NCI-H1105 treated with DMSO at 0.1 percent for 48 hours (cell line): Measurements from ENCODE around the gene WWC1.
"Not testable (repeated sequence)": the region's sequence is repeated elsewhere in the genome, so short reads cannot be mapped to it uniquely, and the experiment has no call there.

Experiments
- DNase-seq: peaks from one replicate; lab custom pipeline; 2025; lab: John Stamatoyannopoulos, UW

The WWC1 gene

DNA sequence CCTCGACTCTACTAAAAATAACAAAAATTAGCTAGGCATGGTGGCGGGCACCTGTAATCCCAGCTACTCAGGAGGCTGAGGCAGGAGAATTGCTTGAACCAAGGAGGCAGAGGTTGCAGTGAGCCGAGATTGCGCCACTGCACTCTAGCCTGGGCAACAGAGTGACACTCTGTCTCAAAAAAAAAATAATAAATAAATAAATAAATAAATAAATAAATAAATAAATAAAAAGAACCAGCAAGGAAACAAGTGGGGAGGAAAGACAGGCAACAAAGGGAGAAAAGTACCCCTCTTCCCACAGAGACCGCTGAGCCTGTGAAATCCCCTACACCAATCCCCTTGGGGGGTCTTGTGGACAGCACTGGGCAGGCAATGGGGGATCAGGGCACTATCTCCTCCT lies 4.6 kb upstream of the WWC1 start:
- not testable (repeated sequence) for DNase-seq

- no peak for DNase-seq
Measured at GRCh38 chr5:168287362-168287761, 4.1 kb upstream of the WWC1 start.

DNA sequence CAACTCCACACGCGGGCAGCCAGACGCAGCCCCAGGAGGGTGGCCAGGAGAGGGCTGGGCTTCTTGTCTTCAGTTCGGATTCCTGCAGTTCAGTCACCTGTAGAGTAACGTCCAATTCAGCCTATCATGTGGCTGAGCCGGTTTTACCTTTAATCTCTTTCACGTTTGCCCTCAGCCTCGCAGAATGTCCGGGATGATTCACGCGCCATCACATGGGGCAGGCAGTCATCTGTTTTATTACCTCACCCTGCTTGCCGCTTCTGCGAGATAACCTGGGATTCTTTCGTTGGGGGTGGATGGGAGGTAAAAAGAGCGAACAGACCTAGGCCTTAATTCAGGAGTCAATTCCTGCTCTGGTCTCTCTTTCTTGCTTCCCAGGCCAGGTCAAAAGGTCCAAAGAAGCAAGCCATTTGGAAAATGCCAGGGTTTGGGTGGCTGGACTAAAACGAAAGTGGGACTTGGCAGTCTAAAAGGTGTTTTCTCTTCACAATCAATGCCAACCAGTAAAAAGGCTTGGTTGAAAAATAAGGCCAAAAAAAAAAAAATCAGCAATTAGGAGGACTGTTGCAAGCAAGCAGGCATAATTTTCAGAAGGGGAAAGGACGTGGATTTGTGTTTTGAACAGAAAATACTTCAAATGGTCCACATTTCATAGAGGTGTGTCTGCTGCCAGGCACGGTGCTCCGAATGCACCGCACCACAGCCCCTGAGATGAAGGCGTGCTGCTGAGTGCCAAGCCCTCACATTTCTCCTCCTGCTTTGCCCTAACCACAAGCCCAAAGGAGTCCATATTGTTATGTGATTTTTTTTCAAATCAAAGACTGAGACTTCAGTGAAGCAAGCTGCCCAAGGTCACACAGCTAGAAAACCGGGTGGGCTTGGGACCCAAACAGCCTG lies 2.8 kb upstream of the WWC1 start:
- no peak for DNase-seq

DNA sequence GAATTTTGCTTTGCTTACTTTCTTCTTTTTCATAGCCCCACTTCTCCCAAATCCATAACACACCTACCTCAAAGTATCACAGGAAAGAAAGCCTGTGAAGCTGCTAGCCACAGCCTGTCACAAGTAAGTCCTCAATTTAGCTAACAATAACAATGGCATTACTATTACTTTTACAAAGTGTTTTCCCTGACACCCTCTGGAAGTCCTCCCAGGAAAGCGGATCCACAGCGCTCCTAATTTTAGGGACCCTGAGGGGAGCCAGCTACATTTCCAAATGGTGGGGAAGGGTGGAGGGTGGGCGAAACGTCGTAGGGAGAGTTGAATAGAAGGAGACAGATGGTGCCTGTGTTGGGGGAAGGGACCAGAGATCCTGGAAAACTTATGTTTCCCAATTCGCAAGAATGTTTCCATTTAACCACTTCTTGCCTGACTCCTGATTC lies 523 bp upstream of the WWC1 start:
- DNase-seq, result no peak

- no peak for DNase-seq
Measured at GRCh38 chr5:168291964-168292785, 730 bp downstream of the WWC1 start.

- no peak for DNase-seq
Measured at GRCh38 chr5:168292786-168293696, 1.6 kb downstream of the WWC1 start.

- DNase-seq, result no peak
Measured at GRCh38 chr5:168295574-168296201, 4.2 kb downstream of the WWC1 start.

- DNase-seq, result no peak
Measured at GRCh38 chr5:168296682-168297081, 5.2 kb downstream of the WWC1 start.

- no peak for DNase-seq
Measured at GRCh38 chr5:168298949-168299348, 7.5 kb downstream of the WWC1 start.

DNA sequence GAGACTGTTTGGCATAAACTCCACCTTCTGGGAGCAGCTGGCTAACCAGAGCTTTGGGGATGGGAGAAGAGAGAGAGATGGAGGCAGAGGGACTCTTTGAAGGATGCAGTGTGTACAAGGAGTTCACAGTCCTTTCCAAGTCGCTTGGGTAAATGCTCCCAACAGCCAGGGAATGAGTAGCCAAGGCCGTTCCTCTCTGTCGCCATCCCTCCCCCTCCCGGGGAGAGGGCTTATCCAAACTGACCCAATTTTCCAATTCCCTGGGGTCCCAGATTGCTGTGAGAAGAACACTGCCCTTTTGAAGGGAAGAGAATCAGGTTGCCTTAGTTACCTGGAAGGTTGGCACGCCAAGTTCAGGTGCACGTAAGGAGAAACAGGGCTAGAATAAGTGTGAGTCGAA lies 7.9 kb downstream of the WWC1 start:
- no peak for DNase-seq

DNA sequence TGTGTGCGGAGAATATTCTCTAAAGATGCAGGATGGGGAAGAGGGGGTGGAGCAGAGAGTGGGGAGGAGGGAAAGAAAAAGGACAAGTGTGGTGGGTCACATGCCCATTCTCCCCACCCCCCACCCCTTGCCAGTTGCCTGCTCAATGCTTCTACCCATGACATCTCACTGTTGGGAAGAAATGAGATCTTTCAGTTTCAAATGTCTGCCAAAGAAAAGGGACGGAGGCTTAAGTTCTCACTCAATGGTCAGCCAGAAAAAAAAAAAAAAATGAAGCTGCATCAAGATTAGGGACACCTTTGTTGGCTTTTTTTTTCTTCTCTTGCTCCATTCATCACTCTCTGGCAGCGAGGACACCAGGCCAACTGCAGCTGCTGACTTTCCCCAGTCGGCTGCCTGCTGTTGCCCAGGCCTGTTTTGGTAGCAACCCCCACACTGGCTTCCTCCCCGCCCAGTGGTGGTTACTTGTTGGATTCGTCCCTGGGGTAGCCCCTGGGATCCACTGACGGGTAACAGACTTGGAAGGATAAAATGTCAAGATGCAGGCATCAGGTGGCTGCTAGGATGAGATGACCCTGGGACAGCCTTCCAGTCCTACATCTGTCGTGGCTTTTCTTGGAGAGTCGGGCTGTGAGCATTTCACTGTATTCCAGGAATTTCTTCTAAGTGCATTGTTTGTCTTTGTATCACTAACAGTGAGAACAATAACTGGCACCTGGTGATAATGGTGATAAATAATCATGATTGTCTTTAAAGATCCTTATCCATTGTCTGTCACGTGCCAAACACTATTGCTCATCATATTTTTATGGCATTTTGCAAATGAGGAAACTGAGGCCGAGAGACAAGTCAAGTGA lies 9.1 kb downstream of the WWC1 start:
- no peak for DNase-seq

DNA sequence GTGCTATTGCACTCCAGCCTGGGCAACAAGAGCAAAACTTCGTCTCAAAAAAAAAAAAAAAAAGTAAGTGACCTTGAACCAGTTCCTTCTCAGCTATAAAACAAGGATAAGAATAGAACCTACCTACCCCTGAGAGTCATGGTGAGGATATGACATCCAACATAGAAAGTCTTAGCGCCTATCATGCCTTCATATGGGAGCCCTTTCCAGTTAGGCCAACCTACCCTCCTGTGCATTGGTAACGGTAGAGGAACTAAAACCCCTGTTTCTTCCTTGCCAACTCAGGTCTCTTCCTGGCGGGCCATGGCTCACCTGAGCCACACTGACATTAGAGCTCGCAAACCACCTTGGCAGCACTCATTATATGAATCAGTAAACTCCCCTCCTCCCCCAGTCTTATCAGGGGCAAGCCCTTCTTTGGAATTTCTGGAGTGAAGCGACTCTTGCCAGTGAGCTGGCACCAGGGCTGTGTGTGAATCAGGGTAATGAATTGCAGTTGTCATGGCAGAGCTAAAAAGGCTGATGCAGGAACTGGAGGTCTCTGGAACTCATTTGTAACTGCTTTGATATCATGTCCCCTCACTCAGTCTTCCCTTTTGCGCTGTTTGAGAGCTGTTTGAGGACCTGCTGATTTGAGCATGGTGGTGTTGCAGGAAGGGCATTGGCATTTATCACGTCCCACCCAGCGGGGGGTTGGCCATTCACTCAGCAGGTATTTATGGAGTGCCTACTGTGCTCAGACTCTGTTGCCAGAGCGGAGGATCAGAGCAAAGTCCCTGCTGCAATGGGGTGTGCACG lies 10.3 kb downstream of the WWC1 start:
- DNase-seq, result no peak

GRCh38 chr5:168302785-168303184 lies 11.3 kb downstream of the WWC1 start:
- DNase-seq, result no peak

GRCh38 chr5:168303393-168304025 lies 12.1 kb downstream of the WWC1 start:
- DNase-seq, result no peak

- no peak for DNase-seq
Measured at GRCh38 chr5:168304349-168304748, 12.9 kb downstream of the WWC1 start.

GRCh38 chr5:168305281-168305680 lies 13.8 kb downstream of the WWC1 start:
- DNase-seq, result no peak

DNA sequence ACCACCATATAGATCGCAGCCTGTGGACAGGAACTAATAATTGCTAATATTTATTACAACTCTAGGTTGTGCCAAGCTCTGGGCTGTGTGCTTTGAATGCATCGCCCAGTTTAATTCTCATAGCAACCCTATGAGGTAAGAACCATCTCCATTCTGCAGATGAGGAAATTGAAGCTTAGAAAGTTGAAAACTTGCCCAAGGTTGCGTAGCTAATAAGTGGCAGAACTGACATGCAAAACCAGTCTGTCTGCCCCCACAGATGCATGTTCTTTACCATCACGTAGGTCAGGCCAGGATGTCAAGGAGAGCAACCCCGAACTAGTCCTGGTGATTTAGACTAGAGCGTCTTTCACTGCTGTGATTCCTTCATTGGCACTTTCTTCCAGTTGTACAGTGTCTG lies 15.6 kb downstream of the WWC1 start:
- DNase-seq, result no peak

- no peak for DNase-seq
Measured at GRCh38 chr5:168307925-168308584, 16.6 kb downstream of the WWC1 start.
